Measurements from ENCODE around the gene DUSP1. TPM values are rescaled to one million over a fixed set of nuclear protein-coding genes. Genes with fewer than 3 reads are reported as not detected.

The DUSP1 gene
- total RNA-seq, 2 experiments from 2014 or later, result 5.3 to 7.0 TPM

- ChIA-PET POLR2A (no interaction called here), CTCF (ENCODE audit: unreplicated experiment) (interaction anchor here (0.6 kb wide), 1 partner anchor 47 kb away, joined by 5 read pairs; no protein-coding TSS in a partner anchor)
These were observed 35.7 kb downstream of the DUSP1 start for GRCh38 chr5:172735141-172735831.

DNA sequence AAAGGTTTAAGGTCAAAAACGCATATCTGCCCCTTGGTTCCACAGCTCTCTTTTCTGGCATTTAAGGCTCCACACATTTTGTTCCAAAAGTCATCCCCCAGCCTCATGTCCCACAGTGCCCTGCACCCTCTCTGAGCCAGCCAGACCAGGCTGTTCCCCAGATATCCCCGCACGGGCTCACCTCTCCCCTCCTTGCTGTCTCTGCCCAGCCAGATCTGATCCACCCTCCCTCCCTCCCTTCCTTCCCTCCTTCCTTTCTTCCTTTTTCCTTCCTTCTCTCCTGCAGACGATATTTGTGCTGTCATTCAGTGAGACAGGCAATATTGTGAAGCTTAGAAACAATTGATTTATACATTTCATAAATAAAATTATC lies 37.0 kb downstream of the DUSP1 start:
- no TSS peak for BruUV-seq (replicated peaks)
- Histone ChIP-seq H3K9me2 (ENCODE audit: insufficient read depth, low read length) (no peaks in the 10 kb centered on the region), H3K4me2 (ENCODE audit: low read length) (no peak overlapping the region), H3K4me1 (ENCODE audit: insufficient read depth, low read length, poor library complexity, severe bottlenecking) (no peaks in the 10 kb centered on the region), H3K4me3 (ENCODE audit: low read depth, low read length, poor library complexity, severe bottlenecking) (no peak overlapping the region), H3K36me3 (ENCODE audit: insufficient read depth, low read length) (no peaks in the 10 kb centered on the region), H3K9me3 (ENCODE audit: low read length) (no peaks in the 10 kb centered on the region), H3K27ac (ENCODE audit: low read depth, low read length, poor library complexity, severe bottlenecking) (no peak overlapping the region), H3K79me2 (ENCODE audit: insufficient read depth, low read depth, low read length) (no peaks in the 10 kb centered on the region), H4K20me1 (ENCODE audit: insufficient read depth, low read length) (no peaks in the 10 kb centered on the region), H2AFZ (ENCODE audit: low read length) (no peak overlapping the region)
- TF ChIP-seq, protein P1, sequence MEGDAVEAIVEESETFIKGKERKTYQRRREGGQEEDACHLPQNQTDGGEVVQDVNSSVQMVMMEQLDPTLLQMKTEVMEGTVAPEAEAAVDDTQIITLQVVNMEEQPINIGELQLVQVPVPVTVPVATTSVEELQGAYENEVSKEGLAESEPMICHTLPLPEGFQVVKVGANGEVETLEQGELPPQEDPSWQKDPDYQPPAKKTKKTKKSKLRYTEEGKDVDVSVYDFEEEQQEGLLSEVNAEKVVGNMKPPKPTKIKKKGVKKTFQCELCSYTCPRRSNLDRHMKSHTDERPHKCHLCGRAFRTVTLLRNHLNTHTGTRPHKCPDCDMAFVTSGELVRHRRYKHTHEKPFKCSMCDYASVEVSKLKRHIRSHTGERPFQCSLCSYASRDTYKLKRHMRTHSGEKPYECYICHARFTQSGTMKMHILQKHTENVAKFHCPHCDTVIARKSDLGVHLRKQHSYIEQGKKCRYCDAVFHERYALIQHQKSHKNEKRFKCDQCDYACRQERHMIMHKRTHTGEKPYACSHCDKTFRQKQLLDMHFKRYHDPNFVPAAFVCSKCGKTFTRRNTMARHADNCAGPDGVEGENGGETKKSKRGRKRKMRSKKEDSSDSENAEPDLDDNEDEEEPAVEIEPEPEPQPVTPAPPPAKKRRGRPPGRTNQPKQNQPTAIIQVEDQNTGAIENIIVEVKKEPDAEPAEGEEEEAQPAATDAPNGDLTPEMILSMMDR (conservative IDR thresholded peaks at IDR 0.05; ENCODE audit: low read length), result no peak
- TF ChIP-seq EZH2phosphoT487 (IDR thresholded peaks at IDR 0.05; ENCODE audit: borderline replicate concordance, low read depth, low read length), result no peak
- CTCF ChIA-PET (ENCODE audit: unreplicated experiment), result interaction anchor here (0.6 to 0.9 kb wide), 2 partner anchors 10 to 33 kb away, joined by 4 to 5 read pairs; no protein-coding TSS in a partner anchor
- POLR2A ChIA-PET, result interaction anchor here (0.6 kb wide), 1 partner anchor 45 kb away, joined by 4 read pairs; no protein-coding TSS in a partner anchor
- no peak for DNase-seq (ENCODE audit: low spot score)
- intact Hi-C loops (cut with micrococcal nuclease; ENCODE audit: unreplicated experiment), result no loop called here

More at GRCh38 chr5:172735141-172735831, 35.7 kb downstream of the DUSP1 start:
- no peaks in the 10 kb centered on the region for H3K79me2 ChIP-seq (ENCODE audit: insufficient read depth, low read depth, low read length)
- DNase-seq (ENCODE audit: low spot score), result no peak
- H2AFZ ChIP-seq (ENCODE audit: low read length), result no peak overlapping the region
- no peaks in the 10 kb centered on the region for H3K9me2 ChIP-seq (ENCODE audit: insufficient read depth, low read length)
- no peak overlapping the region for H3K4me2 ChIP-seq (ENCODE audit: low read length)
- H3K36me3 ChIP-seq (ENCODE audit: insufficient read depth, low read length), result no peaks in the 10 kb centered on the region
- intact Hi-C loops (cut with micrococcal nuclease; ENCODE audit: unreplicated experiment), result no loop called here
- TF ChIP-seq, protein P1 (conservative IDR thresholded peaks at IDR 0.05; ENCODE audit: low read length), result no peak
- no peak for TF ChIP-seq EZH2phosphoT487 (IDR thresholded peaks at IDR 0.05; ENCODE audit: borderline replicate concordance, low read depth, low read length)
- no peaks in the 10 kb centered on the region for H3K4me1 ChIP-seq (ENCODE audit: insufficient read depth, low read length, poor library complexity, severe bottlenecking)
- no TSS peak for BruUV-seq (replicated peaks)
- H4K20me1 ChIP-seq (ENCODE audit: insufficient read depth, low read length), result no peaks in the 10 kb centered on the region
- no peak overlapping the region for H3K27ac ChIP-seq (ENCODE audit: low read depth, low read length, poor library complexity, severe bottlenecking)
- no peaks in the 10 kb centered on the region for H3K9me3 ChIP-seq (ENCODE audit: low read length)
- no peak overlapping the region for H3K4me3 ChIP-seq (ENCODE audit: low read depth, low read length, poor library complexity, severe bottlenecking)
